IPS-18a (cell line): Measurements from ENCODE around the gene RDH13.
"Not testable (repeated sequence)": the region's sequence is repeated elsewhere in the genome, so short reads cannot be mapped to it uniquely, and the experiment has no call there.

Experiments used
- H3K27ac ChIP-seq: one replicate; pipeline ENCODE4 v1.5.1; 2013; ENCODE audit warnings: low read length
- H3K27me3 ChIP-seq: one replicate; pipeline ENCODE4 v1.6.1; 2013; ENCODE audit warnings: mild to moderate bottlenecking, low read length; ENCODE audit not compliant: control insufficient read depth, insufficient read depth
- H3K36me3 ChIP-seq: one replicate; pipeline ENCODE4 v1.6.1; 2013; ENCODE audit warnings: low read depth, low read length; ENCODE audit not compliant: control insufficient read depth
- H3K4me1 ChIP-seq: one replicate; pipeline ENCODE4 v1.6.1; 2013; ENCODE audit warnings: low read depth, low read length; ENCODE audit not compliant: control insufficient read depth
- H3K4me3 ChIP-seq: one replicate; pipeline ENCODE4 v1.5.1; 2013; ENCODE audit warnings: low read length
- H3K9ac ChIP-seq: one replicate; pipeline ENCODE4 v1.6.1; 2013; ENCODE audit warnings: mild to moderate bottlenecking, low read length, moderate library complexity
- H3K9me3 ChIP-seq: one replicate; pipeline ENCODE4 v1.6.1; 2013; ENCODE audit warnings: low read depth, low read length; ENCODE audit not compliant: control insufficient read depth

Gene RDH13

DNA sequence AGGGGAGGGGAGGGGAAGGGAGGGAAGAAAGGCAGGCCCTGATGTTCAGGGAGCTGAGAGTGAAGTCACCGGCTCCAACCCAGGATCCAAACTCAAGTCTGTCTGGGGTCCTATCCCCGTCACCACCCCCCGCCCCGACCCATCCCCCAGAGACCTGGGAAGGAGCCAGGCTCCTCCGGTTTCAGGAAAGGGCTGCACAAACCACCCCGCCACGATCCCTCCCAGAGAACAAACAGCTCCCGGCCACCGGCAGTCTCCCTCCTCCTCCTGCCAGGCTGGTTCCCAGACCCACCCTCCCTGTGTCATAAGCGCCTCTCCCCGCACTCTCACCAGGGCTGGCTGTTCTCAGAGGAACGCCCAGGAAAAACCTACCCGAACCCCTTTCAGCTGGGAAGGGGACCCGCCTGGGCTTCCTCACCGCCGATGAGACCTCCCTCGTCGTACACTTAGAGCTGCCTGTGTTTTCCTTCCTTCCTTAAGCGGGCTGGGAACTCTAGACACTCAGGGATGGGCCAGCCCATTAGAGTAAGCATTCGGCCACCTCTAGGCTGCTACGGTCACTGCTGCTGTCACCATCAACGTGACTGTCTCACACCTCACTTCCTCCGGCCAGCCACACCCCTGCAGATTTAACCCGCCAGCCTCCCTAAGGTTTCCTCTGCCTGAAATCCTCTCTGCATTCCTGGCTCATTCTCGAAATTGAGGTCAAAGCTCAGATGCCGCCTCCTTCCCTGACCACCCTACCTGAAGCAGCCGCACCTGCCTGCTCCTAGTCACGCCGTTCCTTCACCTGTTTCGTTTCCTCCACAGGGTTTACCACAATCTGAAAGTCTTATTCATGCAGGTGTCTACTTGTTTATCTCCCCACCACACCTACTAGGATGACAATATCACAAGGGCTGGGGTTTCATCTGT is 6.3 kb upstream of the RDH13 start:
- no peaks in the 10 kb centered on the region for H3K36me3 ChIP-seq
- H3K27ac ChIP-seq = no peak overlapping the region
- H3K27me3 ChIP-seq = peaks cover 94% of the 10 kb centered on the region
- H3K4me3 ChIP-seq = peak overlapping the region; percentile 66
- peaks cover 7% of the 10 kb centered on the region for H3K4me1 ChIP-seq
- no peaks in the 10 kb centered on the region for H3K9me3 ChIP-seq
- H3K9ac ChIP-seq = no peak overlapping the region

DNA sequence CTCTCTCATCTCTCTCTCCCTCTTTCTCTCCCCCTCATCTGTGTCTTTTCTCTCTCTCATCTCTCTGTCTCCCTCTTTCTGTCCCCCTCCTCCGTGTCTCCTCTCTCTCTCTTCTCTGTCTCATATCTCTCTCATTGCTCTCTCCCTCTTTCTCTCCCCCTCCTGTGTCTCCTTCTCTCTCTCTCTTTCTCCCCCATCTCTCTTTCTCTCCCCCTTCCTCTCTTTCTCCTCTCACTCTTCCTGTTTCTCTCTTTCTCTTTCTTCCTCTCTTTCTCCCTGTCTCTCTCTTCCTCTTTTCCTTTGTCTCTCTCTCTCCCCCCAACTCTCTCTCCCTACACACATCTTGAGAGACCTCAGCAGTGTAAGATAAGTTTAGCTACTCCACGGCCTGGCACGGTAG is 4.9 kb upstream of the RDH13 start:
- H3K36me3 ChIP-seq = no peaks in the 10 kb centered on the region
- no peaks in the 10 kb centered on the region for H3K9me3 ChIP-seq
- H3K27ac ChIP-seq = no peak overlapping the region
- H3K4me1 ChIP-seq = peaks cover 7% of the 10 kb centered on the region
- peaks cover 89% of the 10 kb centered on the region for H3K27me3 ChIP-seq
- no peak overlapping the region for H3K9ac ChIP-seq
- no peak overlapping the region for H3K4me3 ChIP-seq

DNA sequence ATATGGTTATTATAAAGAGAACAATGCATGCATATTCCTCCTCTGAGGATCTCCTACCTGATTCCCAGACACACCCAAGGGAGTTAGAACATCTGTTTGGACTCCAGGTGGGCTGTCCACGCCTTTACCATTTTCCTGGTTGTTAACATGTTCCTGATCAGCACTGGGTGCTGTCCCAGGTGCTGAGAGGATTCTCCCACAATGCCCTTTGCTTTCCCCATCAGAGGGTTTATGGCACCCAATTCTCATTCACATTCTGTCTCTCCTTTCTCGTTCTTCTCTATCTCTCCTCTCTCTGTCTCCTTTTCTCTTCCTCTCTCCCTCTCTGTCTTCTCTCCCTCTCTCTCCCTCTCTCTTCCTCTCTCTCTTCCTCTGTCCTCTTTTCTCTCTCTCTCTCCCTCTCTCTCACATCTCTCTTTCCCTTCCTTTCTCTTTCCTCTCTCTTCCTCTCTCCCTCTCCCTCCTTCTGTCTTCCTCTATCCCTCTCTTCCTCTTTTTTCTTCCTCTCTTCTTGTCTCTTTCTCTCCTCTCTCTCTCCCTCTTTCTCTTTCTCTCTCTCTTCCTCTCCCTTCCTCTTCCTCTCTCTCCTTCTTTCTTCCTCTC is 3.3 kb upstream of the RDH13 start:
- no peak overlapping the region for H3K4me3 ChIP-seq
- H3K27ac ChIP-seq = no peak overlapping the region
- no peaks in the 10 kb centered on the region for H3K9me3 ChIP-seq
- H3K9ac ChIP-seq = no peak overlapping the region
- peaks cover 7% of the 10 kb centered on the region for H3K4me1 ChIP-seq
- no peaks in the 10 kb centered on the region for H3K36me3 ChIP-seq
- H3K27me3 ChIP-seq = peaks cover 73% of the 10 kb centered on the region

DNA sequence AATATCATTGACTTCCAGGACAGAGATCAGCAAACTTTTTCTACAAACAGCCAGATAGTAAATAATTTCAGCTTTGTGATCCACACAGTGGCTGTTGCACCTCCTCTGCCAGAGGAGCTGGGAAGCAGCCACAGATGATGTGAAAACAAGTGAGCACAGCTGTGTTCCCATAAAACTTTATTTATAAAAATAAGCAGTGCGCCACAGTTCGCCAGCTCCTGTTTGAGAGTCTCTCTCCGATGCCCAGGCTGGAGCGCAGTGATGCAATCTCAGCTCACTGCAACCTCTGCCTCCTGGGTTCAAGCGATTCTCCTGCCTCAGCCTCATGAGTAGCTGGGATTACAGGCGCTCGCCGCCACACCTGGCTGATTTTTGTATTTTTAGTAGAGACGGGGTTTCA is 2.6 kb upstream of the RDH13 start:
- peaks cover 66% of the 10 kb centered on the region for H3K27me3 ChIP-seq

DNA sequence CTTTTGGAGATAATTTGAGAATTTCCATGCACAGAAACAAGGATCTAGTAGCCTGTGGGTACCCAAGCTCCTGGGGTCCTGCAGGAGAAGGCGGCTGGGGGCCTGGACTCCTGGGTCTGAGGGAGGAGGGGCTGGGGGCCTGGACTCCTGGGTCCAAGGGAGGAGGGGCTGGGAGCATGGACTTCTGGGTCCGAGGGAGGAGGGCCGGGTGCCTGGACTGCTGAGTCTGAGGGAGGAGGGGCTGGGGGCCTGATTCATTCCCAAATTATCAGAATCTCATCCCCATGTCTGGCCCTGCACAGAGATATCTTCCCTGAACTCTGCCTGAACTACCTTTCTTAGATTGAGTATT is 520 bp upstream of the RDH13 start:
- Histone ChIP-seq H3K9ac (no peak overlapping the region), H3K36me3 (no peaks in the 10 kb centered on the region), H3K27ac (no peak overlapping the region), H3K4me3 (no peak overlapping the region), H3K9me3 (no peaks in the 10 kb centered on the region), H3K27me3 (peaks cover 49% of the 10 kb centered on the region), H3K4me1 (no peaks in the 10 kb centered on the region)

More for the DNA sequence above, 2.6 kb upstream of the RDH13 start:
- H3K27ac ChIP-seq, H3K4me3 ChIP-seq, H3K4me1 ChIP-seq, H3K36me3 ChIP-seq, H3K9me3 ChIP-seq, H3K9ac ChIP-seq: not testable (repeated sequence)

DNA sequence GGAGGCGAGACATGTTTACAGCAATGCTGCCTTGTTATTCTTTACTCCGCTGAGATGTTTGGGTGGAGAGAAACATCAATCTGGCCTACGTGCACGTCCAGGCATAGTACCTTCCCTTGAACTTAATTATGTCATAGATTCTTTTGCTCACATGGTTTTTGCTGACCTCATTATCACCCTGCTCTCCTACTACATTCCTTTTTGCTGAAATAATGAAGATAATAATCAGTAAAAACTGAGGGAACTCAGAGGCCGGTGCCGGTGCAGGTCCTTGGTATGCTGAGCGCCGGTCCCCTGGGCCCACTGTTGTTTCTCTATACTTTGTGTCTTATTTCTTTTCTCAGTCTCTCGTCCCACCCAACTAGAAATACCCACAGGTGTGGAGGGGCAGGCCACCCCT is 2.7 kb downstream of the RDH13 start:
- not testable (repeated sequence) for H3K9me3 ChIP-seq, H3K4me1 ChIP-seq, H3K4me3 ChIP-seq, H3K9ac ChIP-seq, H3K27ac ChIP-seq, H3K36me3 ChIP-seq
- H3K27me3 ChIP-seq = peaks cover 18% of the 10 kb centered on the region

DNA sequence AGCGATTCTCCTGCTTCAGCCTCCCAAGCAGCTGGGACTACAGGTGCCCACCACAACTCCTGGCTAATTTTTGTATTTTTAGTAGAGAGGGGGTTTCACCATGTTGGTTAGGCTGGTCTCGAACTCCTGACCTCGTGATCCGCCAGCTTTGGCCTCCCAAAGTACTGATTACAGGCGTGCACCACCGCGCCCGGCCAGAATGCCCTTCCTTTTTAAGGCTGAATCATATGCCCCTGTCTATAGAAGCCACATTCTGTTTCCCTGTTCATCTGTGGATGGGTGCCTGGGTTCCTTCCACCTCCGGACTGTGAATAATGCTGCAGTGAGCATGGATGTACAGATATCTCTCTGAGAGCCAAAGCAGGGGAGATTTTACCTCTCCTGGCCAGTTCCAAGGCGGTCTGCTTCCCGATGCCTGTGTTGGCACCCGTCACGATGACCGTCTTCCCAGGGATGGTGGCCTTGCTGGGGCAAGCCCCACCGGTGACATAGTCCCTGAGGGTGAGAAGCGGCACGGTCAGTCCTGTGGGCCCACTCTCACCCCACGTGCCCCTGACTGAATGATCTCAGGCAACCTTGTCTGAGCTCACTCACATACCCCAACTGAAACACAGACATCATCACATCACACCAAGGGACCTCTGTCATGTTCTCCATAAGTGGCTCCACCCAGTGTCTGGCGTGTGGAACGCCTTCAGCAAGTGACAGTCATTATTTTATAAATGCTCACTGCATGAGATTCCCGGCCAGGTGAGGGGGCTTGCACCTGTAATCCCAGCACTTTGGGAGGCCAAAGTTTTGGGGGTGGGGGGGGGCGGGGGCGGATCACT is 4.0 kb downstream of the RDH13 start:
- Histone ChIP-seq H3K4me1 (no peaks in the 10 kb centered on the region), H3K9ac (no peak overlapping the region), H3K4me3 (no peak overlapping the region), H3K9me3 (no peaks in the 10 kb centered on the region), H3K27me3 (peaks cover 5% of the 10 kb centered on the region), H3K36me3 (peaks cover 8% of the 10 kb centered on the region), H3K27ac (no peak overlapping the region)

DNA sequence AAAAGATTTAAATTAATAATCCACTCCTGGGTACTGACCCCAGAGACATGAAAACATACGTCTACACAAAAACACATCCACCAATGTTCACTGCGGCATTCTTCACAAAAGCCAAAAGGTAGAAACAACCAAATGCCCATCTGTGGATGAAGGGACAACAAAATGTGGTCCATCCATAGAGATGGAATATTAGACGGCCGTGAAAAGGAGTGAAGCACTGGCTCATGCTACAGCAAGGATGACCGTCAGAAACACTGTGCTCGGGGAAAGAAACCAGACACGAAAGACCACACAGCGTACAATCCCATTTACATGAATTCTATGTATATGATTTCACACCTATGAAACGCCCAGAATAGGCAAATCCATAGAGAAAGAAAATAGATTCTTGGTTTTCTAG is 6.1 kb downstream of the RDH13 start:
- H3K27ac ChIP-seq = no peak overlapping the region

DNA sequence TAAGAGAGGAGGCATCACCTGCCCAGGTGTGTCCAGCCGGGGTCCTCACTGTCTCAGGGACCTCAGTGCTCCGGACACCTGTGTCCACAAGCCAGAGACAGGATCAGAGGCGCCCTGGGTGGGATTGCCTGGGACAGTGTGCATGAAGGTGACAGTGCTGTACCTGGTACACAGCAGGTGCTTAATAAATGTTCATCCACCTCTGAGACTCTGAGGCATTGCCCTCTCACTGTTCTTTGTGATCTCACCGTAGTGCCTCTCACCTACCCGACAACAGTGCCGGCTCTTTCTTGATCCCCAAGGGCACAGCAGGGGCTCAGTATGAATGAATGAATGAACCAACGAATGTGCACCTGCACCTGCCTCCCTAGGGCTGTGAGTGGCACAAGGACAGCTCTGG is 9.2 kb downstream of the RDH13 start:
- Histone ChIP-seq H3K4me3 (no peak overlapping the region), H3K9me3 (no peaks in the 10 kb centered on the region), H3K4me1 (no peaks in the 10 kb centered on the region), H3K9ac (no peak overlapping the region), H3K27me3 (no peaks in the 10 kb centered on the region), H3K36me3 (peaks cover 21% of the 10 kb centered on the region), H3K27ac (no peak overlapping the region)

More for the DNA sequence above, 6.1 kb downstream of the RDH13 start:
- Histone ChIP-seq H3K4me1 (no peaks in the 10 kb centered on the region), H3K9me3 (no peaks in the 10 kb centered on the region), H3K27me3 (no peaks in the 10 kb centered on the region), H3K9ac (no peak overlapping the region), H3K36me3 (peaks cover 10% of the 10 kb centered on the region), H3K4me3 (no peak overlapping the region)

DNA sequence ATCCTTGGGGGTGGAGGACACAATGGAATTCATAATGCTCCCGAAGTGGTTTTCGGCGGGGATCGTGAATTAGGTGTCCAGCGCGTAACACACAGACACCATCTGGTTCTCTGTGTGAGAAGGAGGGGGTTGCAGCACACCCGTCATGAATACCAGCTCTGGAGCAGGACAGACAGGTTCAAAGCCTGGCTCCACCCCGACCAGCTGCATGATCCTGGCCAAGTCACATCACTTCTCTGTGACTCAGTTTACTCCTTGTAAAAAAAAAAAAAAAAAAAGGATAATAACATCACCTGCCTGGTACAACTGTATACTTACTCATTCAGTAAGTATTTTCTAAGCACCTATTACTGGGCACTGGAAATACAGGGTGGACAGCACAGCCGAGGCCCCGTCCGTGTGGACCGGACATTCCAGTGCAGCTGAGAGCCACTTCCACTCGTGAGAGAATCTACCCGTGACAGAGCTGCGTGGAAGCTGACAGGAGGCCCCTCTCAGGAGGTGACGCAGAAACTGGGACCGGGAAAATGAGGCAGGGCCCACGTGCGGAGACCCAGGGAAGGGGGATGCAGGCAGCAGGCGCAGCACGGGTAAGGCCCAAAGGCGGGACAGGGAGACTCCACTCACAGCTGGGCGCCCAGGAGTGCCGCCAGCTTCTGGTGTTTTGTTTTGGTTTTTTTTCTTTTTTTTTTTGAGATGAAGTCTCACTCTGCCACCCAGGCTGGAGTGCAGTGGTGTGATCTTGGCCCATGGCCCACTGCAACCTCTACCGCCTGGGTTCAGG is 12.0 kb downstream of the RDH13 start:
- no peak overlapping the region for H3K27ac ChIP-seq
- H3K36me3 ChIP-seq = peaks cover 46% of the 10 kb centered on the region
- H3K9ac ChIP-seq = no peak overlapping the region
- no peaks in the 10 kb centered on the region for H3K27me3 ChIP-seq
- H3K4me3 ChIP-seq = no peak overlapping the region
- no peaks in the 10 kb centered on the region for H3K9me3 ChIP-seq
- H3K4me1 ChIP-seq = no peaks in the 10 kb centered on the region

DNA sequence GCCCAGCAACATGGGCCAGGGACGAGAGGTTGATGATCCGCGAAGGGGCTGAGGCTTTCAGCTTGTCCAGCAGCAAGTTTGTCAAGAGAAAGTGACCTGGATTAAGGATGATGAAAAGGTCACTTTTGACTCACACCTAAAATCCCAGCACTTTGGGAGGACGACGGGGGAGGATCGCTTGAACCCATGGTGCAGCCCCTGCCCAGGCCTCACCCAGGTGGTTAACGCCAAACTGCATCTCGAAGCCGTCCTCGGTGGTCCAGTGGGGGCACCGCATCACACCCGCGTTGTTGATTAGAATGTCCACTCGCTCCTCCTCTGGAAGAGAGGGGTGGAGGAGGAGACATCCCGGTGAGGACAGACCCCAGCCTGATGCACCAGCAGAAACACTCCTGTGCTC is 14.5 kb downstream of the RDH13 start:
- Histone ChIP-seq H3K9me3 (no peaks in the 10 kb centered on the region), H3K27me3 (no peaks in the 10 kb centered on the region), H3K27ac (no peak overlapping the region), H3K4me1 (no peaks in the 10 kb centered on the region), H3K9ac (no peak overlapping the region), H3K36me3 (peaks cover 53% of the 10 kb centered on the region), H3K4me3 (no peak overlapping the region)
